ENCODE data around the gene RARA. TPM values are rescaled to one million over a fixed set of nuclear protein-coding genes. Genes with fewer than 3 reads are reported as not detected.

RARA gene
- 10 to 100 TPM; 45.7 to 95.6 (median 85.9) TPM for total RNA-seq

- 11 to 14% methylated on average over 12 to 20 of the region's 20 CpGs for WGBS, 2 donors
- Histone ChIP-seq H3K9me3 (no peaks in the 10 kb centered on the region), H3K27ac (peak within 1 kb of the TSS; percentile 69 to 89 (median 81)), H3K36me3 (no peaks in the 10 kb centered on the region), H3K27me3 (no peaks in the 10 kb centered on the region), H3K4me3 (peak within 1 kb of the TSS; percentile 19 to 53 (median 42)), H3K4me1 (peaks cover 79 to 91% (median 83%) of the 10 kb centered on the region in 4 donors)
- ATAC-seq (ENCODE audit: low FRiP score in 2 of 2) = peak; percentile 44 to 72
- DNase-seq = peak in 1 of 2 donors; percentile 85
- TF ChIP-seq CTCF (IDR thresholded peaks at IDR 0.05) (no peak), POLR2AphosphoS5 (IDR thresholded peaks at IDR 0.05) (peak in 1 of 2 donors; percentile 24), POLR2A (IDR thresholded peaks at IDR 0.05) (peak in 1 of 4 donors; percentile 56), EP300 (IDR thresholded peaks at IDR 0.05) (no peak)
Measured at GRCh38 chr17:40309031-40309948, at the start of gene RARA. TSS of gene RARA (plus strand) at chr17:40309180. CDS start at chr17:40331219, 22,039 bp downstream.

GRCh38 chr17:40259505-40259904 is 49.5 kb upstream of the RARA start:
- H3K27ac ChIP-seq = no peak overlapping the region
- WGBS, 2 donors = 93 to 94% methylated on average over 2 of the region's 2 CpGs
- H3K36me3 ChIP-seq = peaks cover 32 to 80% (median 58%) of the 10 kb centered on the region in 4 donors
- ATAC-seq (ENCODE audit: low FRiP score in 2 of 2) (no peak), DNase-seq (no peak)
- H3K27me3 ChIP-seq = no peaks in the 10 kb centered on the region
- H3K4me1 ChIP-seq = no peaks in the 10 kb centered on the region
- no peak overlapping the region for H3K4me3 ChIP-seq
- TF ChIP-seq POLR2AphosphoS5 (IDR thresholded peaks at IDR 0.05) (no peak), EP300 (IDR thresholded peaks at IDR 0.05) (no peak), CTCF (IDR thresholded peaks at IDR 0.05) (no peak), POLR2A (IDR thresholded peaks at IDR 0.05) (no peak)
- H3K9me3 ChIP-seq = no peaks in the 10 kb centered on the region

GRCh38 chr17:40260528-40260927 is 48.5 kb upstream of the RARA start:
- Histone ChIP-seq H3K4me1 (no peaks in the 10 kb centered on the region), H3K27me3 (no peaks in the 10 kb centered on the region), H3K27ac (no peak overlapping the region), H3K9me3 (no peaks in the 10 kb centered on the region), H3K36me3 (peaks cover 38 to 90% (median 69%) of the 10 kb centered on the region in 4 donors), H3K4me3 (no peak overlapping the region)
- 93 to 95% methylated on average over 7 of the region's 7 CpGs for WGBS, 2 donors
- ATAC-seq (ENCODE audit: low FRiP score in 2 of 2) (no peak), DNase-seq (no peak)
- TF ChIP-seq EP300 (IDR thresholded peaks at IDR 0.05) (no peak), POLR2A (IDR thresholded peaks at IDR 0.05) (no peak), POLR2AphosphoS5 (IDR thresholded peaks at IDR 0.05) (no peak), CTCF (IDR thresholded peaks at IDR 0.05) (no peak)

GRCh38 chr17:40264458-40265185 is 44.4 kb upstream of the RARA start:
- ATAC-seq (ENCODE audit: low FRiP score in 2 of 2) = peak in 1 of 2 donors; percentile 47
- H3K36me3 ChIP-seq = peaks cover 23 to 94% (median 60%) of the 10 kb centered on the region in 4 donors
- no peak overlapping the region for H3K4me3 ChIP-seq
- H3K27me3 ChIP-seq = no peaks in the 10 kb centered on the region
- H3K9me3 ChIP-seq = no peaks in the 10 kb centered on the region
- H3K4me1 ChIP-seq = no peaks in the 10 kb centered on the region
- H3K27ac ChIP-seq = no peak overlapping the region
- DNase-seq = peak in 1 of 2 donors; percentile 61
- WGBS, 2 donors = 90 to 93% methylated on average over 10 to 21 of the region's 21 CpGs
- no peak for TF ChIP-seq EP300 (IDR thresholded peaks at IDR 0.05)
- TF ChIP-seq POLR2AphosphoS5 (IDR thresholded peaks at IDR 0.05) = no peak
- no peak for TF ChIP-seq POLR2A (IDR thresholded peaks at IDR 0.05)
- no peak for TF ChIP-seq CTCF (IDR thresholded peaks at IDR 0.05)

Data from upper lobe of left lung (tissue), 6 donors.